HepG2 (cell line): Measurements from ENCODE around the gene NUDT6. TPM values are rescaled to one million over a fixed set of nuclear protein-coding genes. Genes with fewer than 3 reads are reported as not detected.

Source experiments
- AHR ChIP-seq: IDR thresholded peaks from 2 replicates; pipeline ENCODE4 v1.6.1; 2018; ENCODE audit warnings: missing genetic modification reagents, missing compliant biosample characterization
- ZBTB7A ChIP-seq: sonication (generic); formaldehyde crosslinking; IDR thresholded peaks from 2 replicates; pipeline ENCODE4 v1.8.0; 2022; ENCODE audit warnings: mild to moderate bottlenecking, missing genetic modification reagents
- ZNF318 ChIP-seq: sonication (generic); formaldehyde crosslinking; IDR thresholded peaks from 2 replicates; pipeline ENCODE4 v1.4.0; 2020; ENCODE audit warnings: mild to moderate bottlenecking, missing genetic modification reagents
- ZNF83 ChIP-seq: sonication (generic); formaldehyde crosslinking; IDR thresholded peaks from 2 replicates; pipeline ENCODE4 v1.4.0; 2020; ENCODE audit warnings: missing genetic modification reagents, mild to moderate bottlenecking, borderline replicate concordance
- polyA plus RNA-seq, 8 experiments: library from polyadenylated mRNA; depleted of rRNA in 3 of 8; stranded (reverse) in 7 of 8; unstranded in 1 of 8; fragments of >200 nt; fragmentation: Illumina TruSeq in 4 of 8; extraction: Trizol in 4 of 8; gene quantifications; 2 replicates each; pipeline versions ENCODE4 v1.2.1 to v1.2.3, GENCODE V29; 2011 to 2016; ENCODE audit warnings: low read depth in 4 of 8, missing spikeins in 1 of 8, mixed read lengths in 1 of 8; ENCODE audit not compliant: insufficient read depth in 1 of 8
- total RNA-seq, 5 experiments: library from RNA; depleted of rRNA; stranded (reverse); fragments of >200 nt; fragmentation: Illumina TruSeq; extraction: Trizol; gene quantifications; 2 replicates each; pipeline ENCODE4 v1.2.3, GENCODE V29; 2016; ENCODE audit warnings: low read depth in 1 of 5

Gene NUDT6
- total and polyA plus RNA-seq, 2 of the 13 experiments (the other 11 are each of a cell fraction or from before 2014, with no cell fraction given): 4.8 to 8.3 TPM

- no peak for TF ChIP-seq ZNF318
- no peak for TF ChIP-seq AHR (CRISPR knock-in tag)
- no peak for TF ChIP-seq ZNF83 (CRISPR knock-in tag)
- TF ChIP-seq ZBTB7A (CRISPR knock-in tag): no peak
These were observed 26.1 kb downstream of the NUDT6 start (continued) for GRCh38 chr4:122896270-122896669.
